Keratinocyte (primary cell): ENCODE results near the gene OR51A2. TPM values are rescaled to one million over a fixed set of nuclear protein-coding genes. Genes with fewer than 3 reads are reported as not detected.

ENCODE experiments used
- DNase-seq: peaks from one replicate; pipeline ENCODE4 v3.0.0-alpha.2; 2011; ENCODE audit warnings: low read depth, missing footprints, low spot score
- FAIRE-seq: peaks from 2 replicates; lab custom pipeline; 2011; peaks lifted over from hg19 to GRCh38; lab: Jason Lieb, UNC
- H2AFZ ChIP-seq: 2 replicates; pipeline ENCODE4 v1.6.0; 2012; ENCODE audit warnings: low read length, control low read depth, inconsistent platforms; ENCODE audit not compliant: control insufficient read depth
- H3K27ac ChIP-seq: 2 replicates; pipeline ENCODE4 v1.5.1; 2011; ENCODE audit warnings: low read length; ENCODE audit not compliant: control insufficient read depth, insufficient read depth
- H3K27me3 ChIP-seq: 3 replicates; pipeline ENCODE4 v1.6.0; 2011; ENCODE audit warnings: low read length; ENCODE audit not compliant: control insufficient read depth, insufficient read depth; ENCODE audit errors: extremely low read depth
- H3K36me3 ChIP-seq, 2 experiments: 2 replicates in 1 of 2; 3 replicates in 1 of 2; pipeline ENCODE4 v1.5.1; 2011; ENCODE audit warnings: low read length in 2 of 2, mild to moderate bottlenecking in 1 of 2; ENCODE audit not compliant: control insufficient read depth in 2 of 2, insufficient read depth in 2 of 2; ENCODE audit errors: extremely low read depth in 1 of 2
- H3K4me1 ChIP-seq: 3 replicates; pipeline ENCODE4 v1.5.1; 2011; ENCODE audit warnings: low read length; ENCODE audit not compliant: control insufficient read depth, insufficient read depth; ENCODE audit errors: extremely low read depth
- H3K4me2 ChIP-seq: 3 replicates; pipeline ENCODE4 v1.6.0; 2011; ENCODE audit warnings: low read depth, low read length; ENCODE audit not compliant: control insufficient read depth, insufficient read depth; ENCODE audit errors: extremely low read depth
- H3K4me3 ChIP-seq, 3 experiments: fragments of 200-600 bp in 1 of 3; sonication (generic) in 1 of 3; 2 replicates in 2 of 3; 3 replicates in 1 of 3; pipeline ENCODE4 v1.5.1; 2011 to 2016; ENCODE audit warnings: low read length in 3 of 3, mild to moderate bottlenecking in 3 of 3, control low read depth in 2 of 3, inconsistent platforms in 1 of 3, low read depth in 1 of 3, mixed read lengths in 1 of 3, mixed run types in 1 of 3, moderate library complexity in 1 of 3; ENCODE audit not compliant: control insufficient read depth in 2 of 3, insufficient read depth in 2 of 3; ENCODE audit errors: extremely low read depth in 1 of 3
- H3K79me2 ChIP-seq: 2 replicates; pipeline ENCODE4 v1.6.0; 2012; ENCODE audit warnings: low read length; ENCODE audit not compliant: control insufficient read depth, insufficient read depth
- H3K9ac ChIP-seq: 3 replicates; pipeline ENCODE4 v1.6.0; 2011; ENCODE audit warnings: low read length; ENCODE audit not compliant: control insufficient read depth, insufficient read depth; ENCODE audit errors: extremely low read depth
- H3K9me1 ChIP-seq: 3 replicates; pipeline ENCODE4 v1.6.0; 2011; ENCODE audit warnings: low read length; ENCODE audit not compliant: control insufficient read depth, insufficient read depth; ENCODE audit errors: extremely low read depth
- H3K9me3 ChIP-seq: 2 replicates; pipeline ENCODE4 v1.5.1; 2012; ENCODE audit warnings: low read depth, low read length; ENCODE audit not compliant: control insufficient read depth
- H4K20me1 ChIP-seq: 3 replicates; pipeline ENCODE4 v1.6.0; 2011; ENCODE audit warnings: low read length; ENCODE audit not compliant: control insufficient read depth, insufficient read depth; ENCODE audit errors: extremely low read depth
- CTCF ChIP-seq, 3 experiments: IDR thresholded peaks in 1 of 3; conservative IDR thresholded peaks in 1 of 3; optimal IDR thresholded peaks in 1 of 3; 2 replicates in 2 of 3; 3 replicates in 1 of 3; pipeline versions ENCODE3 to v1.5.1; 2011; ENCODE audit warnings: low read length in 3 of 3, mild to moderate bottlenecking in 3 of 3, moderate library complexity in 2 of 3, control low read depth in 1 of 3, inconsistent platforms in 1 of 3; ENCODE audit not compliant: insufficient read depth in 2 of 3; ENCODE audit errors: extremely low read depth in 1 of 3
- EZH2 ChIP-seq: IDR thresholded peaks from one replicate; pipeline ENCODE4 v1.6.1; 2012; ENCODE audit warnings: inconsistent platforms, mild to moderate bottlenecking, low read length, moderate library complexity
- dilution Hi-C: fragments of 300-500 bp; cut with MboI; formaldehyde crosslinking; loops from one replicate; pipeline ENCODE4 v1.7.0; 2020; ENCODE audit warnings: low sequenced_read_pairs; ENCODE audit not compliant: extremely low pct_ligation_motif_present
- polyA plus RNA-seq, 5 experiments: library from polyadenylated mRNA; depleted of rRNA in 3 of 5; stranded (reverse) in 3 of 5; stranded (forward) in 1 of 5; unstranded in 1 of 5; fragments of >200 nt; gene quantifications; 1 replicate in 1 of 5; 2 replicates in 3 of 5; 3 replicates in 1 of 5; pipeline versions ENCODE4 v1.2.1 to v1.2.3, GENCODE V29; 2011 to 2012; ENCODE audit warnings: missing spikeins in 2 of 5, low read depth in 1 of 5, low replicate concordance in 1 of 5

Gene OR51A2
- polyA plus RNA-seq, 1 donor (not counting 4 experiments of a cell fraction or from before 2014, with no cell fraction given): not detected

GRCh38 chr11:4926608-4927007 lies 28.9 kb downstream of the OR51A2 start:
- dilution Hi-C loops: no loop called here
- Histone ChIP-seq H3K27me3 (no peaks in the 10 kb centered on the region), H2AFZ (no peak overlapping the region), H3K4me2 (no peak overlapping the region), H3K79me2 (no peaks in the 10 kb centered on the region), H3K36me3 (no peaks in the 10 kb centered on the region), H3K4me3 (no peak overlapping the region), H3K9ac (no peak overlapping the region), H3K4me1 (no peaks in the 10 kb centered on the region), H3K27ac (no peak overlapping the region), H3K9me3 (no peaks in the 10 kb centered on the region), H3K9me1 (no peaks in the 10 kb centered on the region), H4K20me1 (no peaks in the 10 kb centered on the region)
- TF ChIP-seq CTCF (optimal IDR thresholded peaks at IDR 0.05 in 1 of 3, IDR thresholded peaks at IDR 0.05 in 1 of 3, conservative IDR thresholded peaks at IDR 0.05 in 1 of 3; ENCODE audit: extremely low read depth in 1 of 3, insufficient read depth in 2 of 3, low read length in 3 of 3): no peak
- TF ChIP-seq EZH2: no peak
- DNase-seq (no peak), FAIRE-seq (no peak)

- no peak for TF ChIP-seq EZH2
- no peak for TF ChIP-seq CTCF (optimal IDR thresholded peaks at IDR 0.05 in 1 of 3, IDR thresholded peaks at IDR 0.05 in 1 of 3, conservative IDR thresholded peaks at IDR 0.05 in 1 of 3; ENCODE audit: extremely low read depth in 1 of 3, insufficient read depth in 2 of 3, low read length in 3 of 3)
- Histone ChIP-seq H3K9ac (no peak within 1 kb of the TSS), H3K9me1 (no peaks in the 10 kb centered on the region), H3K36me3 (no peaks in the 10 kb centered on the region), H2AFZ (no peak within 1 kb of the TSS), H3K79me2 (no peaks in the 10 kb centered on the region), H3K9me3 (no peaks in the 10 kb centered on the region), H3K4me3 (no peak within 1 kb of the TSS), H4K20me1 (no peaks in the 10 kb centered on the region), H3K4me1 (no peaks in the 10 kb centered on the region), H3K4me2 (no peak within 1 kb of the TSS), H3K27me3 (no peaks in the 10 kb centered on the region), H3K27ac (no peak within 1 kb of the TSS)
- dilution Hi-C loops: no loop called here
- FAIRE-seq (no peak), DNase-seq (no peak)
Measured at GRCh38 chr11:4924239-4924638, 31.3 kb downstream of the OR51A2 start, which contains the start of gene OR51G1. Gene OR51G1, minus strand, starts transcription at chr11:4924339. Its CDS starts 0 bp downstream, at chr11:4924339.
